GM10266 (cell line): ENCODE data around the gene TTPAL.
"Not testable (repeated sequence)": the region's sequence is repeated elsewhere in the genome, so short reads cannot be mapped to it uniquely, and the experiment has no call there.

Experiments
- DNase-seq: peaks from one replicate; pipeline ENCODE4 v3.0.0; 2012; ENCODE audit errors: extremely low spot score
- TF ChIP-seq, protein P1 (sequence below): IDR thresholded peaks from 2 replicates; pipeline ENCODE4 v1.5.1; 2012; ENCODE audit warnings: mild to moderate bottlenecking, low read depth; ENCODE audit not compliant: control insufficient read depth, insufficient read depth; ENCODE audit errors: missing control alignments

TTPAL gene

GRCh38 chr20:44471481-44471882, 4.2 kb upstream of the TTPAL start:
- DNase-seq: no peak
- TF ChIP-seq, protein P1, sequence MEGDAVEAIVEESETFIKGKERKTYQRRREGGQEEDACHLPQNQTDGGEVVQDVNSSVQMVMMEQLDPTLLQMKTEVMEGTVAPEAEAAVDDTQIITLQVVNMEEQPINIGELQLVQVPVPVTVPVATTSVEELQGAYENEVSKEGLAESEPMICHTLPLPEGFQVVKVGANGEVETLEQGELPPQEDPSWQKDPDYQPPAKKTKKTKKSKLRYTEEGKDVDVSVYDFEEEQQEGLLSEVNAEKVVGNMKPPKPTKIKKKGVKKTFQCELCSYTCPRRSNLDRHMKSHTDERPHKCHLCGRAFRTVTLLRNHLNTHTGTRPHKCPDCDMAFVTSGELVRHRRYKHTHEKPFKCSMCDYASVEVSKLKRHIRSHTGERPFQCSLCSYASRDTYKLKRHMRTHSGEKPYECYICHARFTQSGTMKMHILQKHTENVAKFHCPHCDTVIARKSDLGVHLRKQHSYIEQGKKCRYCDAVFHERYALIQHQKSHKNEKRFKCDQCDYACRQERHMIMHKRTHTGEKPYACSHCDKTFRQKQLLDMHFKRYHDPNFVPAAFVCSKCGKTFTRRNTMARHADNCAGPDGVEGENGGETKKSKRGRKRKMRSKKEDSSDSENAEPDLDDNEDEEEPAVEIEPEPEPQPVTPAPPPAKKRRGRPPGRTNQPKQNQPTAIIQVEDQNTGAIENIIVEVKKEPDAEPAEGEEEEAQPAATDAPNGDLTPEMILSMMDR: no peak

- not testable (repeated sequence) for DNase-seq
Measured at GRCh38 chr20:44472283-44472682, 3.4 kb upstream of the TTPAL start.

- DNase-seq: no peak
- TF ChIP-seq, protein P1: no peak
Measured at GRCh38 chr20:44475372-44475693, 341 bp upstream of the TTPAL start.

GRCh38 chr20:44477151-44477550, 1.5 kb downstream of the TTPAL start:
- TF ChIP-seq, protein P1: no peak
- DNase-seq: no peak

- TF ChIP-seq, protein P1: no peak
- no peak for DNase-seq
Measured at GRCh38 chr20:44478206-44478605, 2.5 kb downstream of the TTPAL start.

DNA sequence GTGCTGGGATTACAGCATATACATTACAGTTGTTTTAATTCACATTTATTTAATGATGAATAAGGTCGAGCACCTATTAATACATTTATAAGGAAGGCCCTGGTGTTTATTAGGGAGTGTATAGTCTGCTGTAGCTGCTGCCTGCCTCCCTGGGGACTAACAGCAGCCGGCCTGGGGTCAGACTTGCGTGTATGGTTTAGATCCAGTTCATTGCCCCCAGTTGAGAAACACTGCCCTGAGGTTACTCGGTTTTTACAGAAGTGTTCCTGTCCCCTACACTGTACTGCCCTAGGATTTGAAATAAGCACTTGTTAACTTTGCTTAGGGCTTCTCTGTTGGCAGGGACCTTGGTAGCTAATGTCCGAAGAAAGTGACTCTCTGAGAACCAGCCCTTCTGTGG, 4.0 kb downstream of the TTPAL start:
- no peak for DNase-seq
- TF ChIP-seq, protein P1: no peak

GRCh38 chr20:44480097-44480496, 4.4 kb downstream of the TTPAL start:
- DNase-seq: no peak
- TF ChIP-seq, protein P1: no peak

GRCh38 chr20:44481719-44482416, 6.2 kb downstream of the TTPAL start:
- DNase-seq: no peak
- TF ChIP-seq, protein P1: no peak
